Inflammatory macrophage treated with lipopolysaccharide for 4 hours (primary cell): Measurements from ENCODE around the gene FOXC2.
A peak's percentile ranks its signal among the peaks of the same experiment; 100 is the strongest.

Experiments
- DNase-seq: peaks from one replicate; pipeline ENCODE4 v3.0.0-alpha.2; 2020

Gene FOXC2

GRCh38 chr16:86593913-86594620 is 27.4 kb downstream of the FOXC2 start:
- no peak for DNase-seq

- DNase-seq, result no peak
Observed at GRCh38 chr16:86594721-86595120, 28.1 kb downstream of the FOXC2 start.

GRCh38 chr16:86595983-86596605 is 29.5 kb downstream of the FOXC2 start:
- no peak for DNase-seq

- no peak for DNase-seq
Observed at GRCh38 chr16:86597126-86597879, 30.7 kb downstream of the FOXC2 start.

GRCh38 chr16:86597880-86598606 is 31.4 kb downstream of the FOXC2 start:
- DNase-seq, result no peak

- no peak for DNase-seq
Observed at GRCh38 chr16:86598607-86599565, 32.3 kb downstream of the FOXC2 start.

- DNase-seq, result no peak
Observed at GRCh38 chr16:86601356-86601755, 34.7 kb downstream of the FOXC2 start.

- no peak for DNase-seq
Observed at GRCh38 chr16:86602521-86602920, 35.9 kb downstream of the FOXC2 start.

GRCh38 chr16:86604436-86605193 is 38.0 kb downstream of the FOXC2 start:
- DNase-seq, result peak; percentile 2

- DNase-seq, result no peak
Observed at GRCh38 chr16:86605950-86606349, 39.3 kb downstream of the FOXC2 start.

GRCh38 chr16:86608301-86608747 is 41.7 kb downstream of the FOXC2 start:
- DNase-seq, result no peak

- DNase-seq, result no peak
Observed at GRCh38 chr16:86609115-86609514, 42.5 kb downstream of the FOXC2 start.

- DNase-seq, result no peak
Observed at GRCh38 chr16:86609661-86610060, 43.0 kb downstream of the FOXC2 start.

- no peak for DNase-seq
Observed at GRCh38 chr16:86610779-86611524, 44.3 kb downstream of the FOXC2 start.

GRCh38 chr16:86611525-86611855 is 44.9 kb downstream of the FOXC2 start:
- no peak for DNase-seq

GRCh38 chr16:86611941-86612340 is 45.3 kb downstream of the FOXC2 start:
- DNase-seq, result no peak

GRCh38 chr16:86614699-86615098 is 48.1 kb downstream of the FOXC2 start:
- DNase-seq, result no peak

- DNase-seq, result no peak
Observed at GRCh38 chr16:86616906-86617305, 50.3 kb downstream of the FOXC2 start.

- DNase-seq, result no peak
Observed at GRCh38 chr16:86618431-86619238, 52.0 kb downstream of the FOXC2 start.
